Panc1 (cell line): ENCODE results near the gene TMEM187. TPM values are rescaled to one million over a fixed set of nuclear protein-coding genes. Genes with fewer than 3 reads are reported as not detected.

Experiments used
- ATAC-seq: fragments of 200-7000 bp; cut with Tn5 transposase; 2 replicates; pipeline ENCODE4 v1.9.1; 2020; ENCODE audit warnings: mild to moderate bottlenecking, moderate library complexity
- BruUV-seq: library from RNA; stranded (reverse); fragments of 400-500 nt; replicated peaks from 2 replicates; lab custom pipeline; 2021; lab: Mats Ljungman, UMichigan
- CTCF ChIA-PET: fragments of 300-600 bp; sonication (Branson Sonifier 250); formaldehyde crosslinking; loops from one replicate; lab custom pipeline; 2022; ENCODE audit warnings: antibody characterized with exemption; lab: Charles Lee
- POLR2A ChIA-PET: fragments of 300-600 bp; sonication (Branson Sonifier 250); formaldehyde crosslinking; loops from one replicate; lab custom pipeline; 2022; ENCODE audit warnings: antibody characterized with exemption; lab: Charles Lee
- DNase-seq: peaks from one replicate; pipeline ENCODE4 v3.0.0-alpha.2; 2010; ENCODE audit warnings: low read depth, low spot score
- H3K27ac ChIP-seq: 2 replicates; pipeline ENCODE4 v1.5.1; 2011; ENCODE audit warnings: mild to moderate bottlenecking, low read length, inconsistent platforms
- H3K27me3 ChIP-seq: fragments of 200-500 bp; sonication (Bioruptor generic); 2 replicates; pipeline ENCODE4 v1.6.0; 2014; ENCODE audit warnings: low read length, inconsistent platforms; ENCODE audit not compliant: control insufficient read depth, insufficient read depth
- H3K36me3 ChIP-seq: fragments of 200-500 bp; sonication (Bioruptor generic); 2 replicates; pipeline ENCODE4 v1.5.1; 2014; ENCODE audit warnings: inconsistent platforms, mild to moderate bottlenecking, low read length, moderate library complexity; ENCODE audit not compliant: control insufficient read depth, insufficient read depth
- H3K4me1 ChIP-seq: 2 replicates; pipeline ENCODE4 v1.5.1; 2011; ENCODE audit warnings: inconsistent platforms, mild to moderate bottlenecking, low read length, moderate library complexity; ENCODE audit not compliant: control insufficient read depth, insufficient read depth
- H3K4me3 ChIP-seq, 2 experiments: 2 replicates each; pipeline ENCODE4 v1.5.1; 2011 to 2012; ENCODE audit warnings: low read depth in 2 of 2, low read length in 2 of 2, mild to moderate bottlenecking in 2 of 2, inconsistent platforms in 1 of 2, moderate library complexity in 1 of 2
- H3K9me3 ChIP-seq: fragments of 200-500 bp; sonication (Bioruptor generic); 2 replicates; pipeline ENCODE4 v1.5.1; 2014; ENCODE audit warnings: low read depth, mild to moderate bottlenecking, inconsistent platforms, low read length, moderate library complexity; ENCODE audit not compliant: control insufficient read depth, insufficient read depth
- POLR2AphosphoS5 ChIP-seq: IDR thresholded peaks from 2 replicates; pipeline ENCODE4 v1.6.1; 2012; ENCODE audit warnings: mild to moderate bottlenecking, low read depth, low read length, moderate library complexity
- REST ChIP-seq, 2 experiments: IDR thresholded peaks; 2 replicates each; pipeline ENCODE4 v1.6.1; 2011 to 2012; ENCODE audit warnings: low read depth in 2 of 2, control low read depth in 1 of 2, low read length in 1 of 2, mild to moderate bottlenecking in 1 of 2, moderate library complexity in 1 of 2; ENCODE audit not compliant: insufficient read depth in 1 of 2
- SIN3A ChIP-seq: IDR thresholded peaks from 2 replicates; pipeline ENCODE4 v1.6.1; 2012; ENCODE audit warnings: low read depth, mild to moderate bottlenecking, low read length, moderate library complexity, borderline replicate concordance; ENCODE audit not compliant: insufficient read depth
- TCF7L2 ChIP-seq: IDR thresholded peaks from 2 replicates; pipeline ENCODE4 v1.6.1; 2011; ENCODE audit warnings: mild to moderate bottlenecking, low read depth, low read length, inconsistent platforms
- in situ Hi-C: cut with HindIII; loops from 2 replicates; pipeline ENCODE4 v1.10.0; 2016; ENCODE audit warnings: low sequenced_read_pairs, low pct_unique_long_range_greater_than_20kb
- intact Hi-C: fragments of 100-400 bp; cut with micrococcal nuclease; formaldehyde crosslinking; loops from one replicate; pipeline ENCODE4 v1.10.0; 2022; ENCODE audit not compliant: unreplicated experiment
- total RNA-seq: library from RNA; stranded (reverse); gene quantifications from one replicate; pipeline ENCODE4 v1.2.1, GENCODE V29; 2021; ENCODE audit not compliant: unreplicated experiment
- TF ChIP-seq, protein P1 (sequence below): fragments of 450-650 bp; IDR thresholded peaks from 2 replicates; pipeline ENCODE4 v1.5.1; 2017; ENCODE audit warnings: mild to moderate bottlenecking

Gene TMEM187
- total RNA-seq, 1 experiment from 2014 or later = 15.7 TPM

- Histone ChIP-seq H3K4me3 (no peak overlapping the region), H3K9me3 (no peaks in the 10 kb centered on the region), H3K4me1 (peaks cover 12% of the 10 kb centered on the region), H3K27me3 (no peaks in the 10 kb centered on the region), H3K36me3 (no peaks in the 10 kb centered on the region), H3K27ac (no peak overlapping the region)
- intact Hi-C loops = no loop called here
- TF ChIP-seq, protein P1, sequence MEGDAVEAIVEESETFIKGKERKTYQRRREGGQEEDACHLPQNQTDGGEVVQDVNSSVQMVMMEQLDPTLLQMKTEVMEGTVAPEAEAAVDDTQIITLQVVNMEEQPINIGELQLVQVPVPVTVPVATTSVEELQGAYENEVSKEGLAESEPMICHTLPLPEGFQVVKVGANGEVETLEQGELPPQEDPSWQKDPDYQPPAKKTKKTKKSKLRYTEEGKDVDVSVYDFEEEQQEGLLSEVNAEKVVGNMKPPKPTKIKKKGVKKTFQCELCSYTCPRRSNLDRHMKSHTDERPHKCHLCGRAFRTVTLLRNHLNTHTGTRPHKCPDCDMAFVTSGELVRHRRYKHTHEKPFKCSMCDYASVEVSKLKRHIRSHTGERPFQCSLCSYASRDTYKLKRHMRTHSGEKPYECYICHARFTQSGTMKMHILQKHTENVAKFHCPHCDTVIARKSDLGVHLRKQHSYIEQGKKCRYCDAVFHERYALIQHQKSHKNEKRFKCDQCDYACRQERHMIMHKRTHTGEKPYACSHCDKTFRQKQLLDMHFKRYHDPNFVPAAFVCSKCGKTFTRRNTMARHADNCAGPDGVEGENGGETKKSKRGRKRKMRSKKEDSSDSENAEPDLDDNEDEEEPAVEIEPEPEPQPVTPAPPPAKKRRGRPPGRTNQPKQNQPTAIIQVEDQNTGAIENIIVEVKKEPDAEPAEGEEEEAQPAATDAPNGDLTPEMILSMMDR = no peak
- in situ Hi-C loops = no loop called here
- DNase-seq (no peak), ATAC-seq (no peak)
- CTCF ChIA-PET = no interaction called here
- BruUV-seq = no TSS peak
- POLR2A ChIA-PET = interaction anchor here (0.7 kb wide), 1 partner anchor 19 kb away, joined by 12 read pairs; no protein-coding TSS in a partner anchor
Measured at GRCh38 chrX:153938226-153938786, 34.2 kb upstream of the TMEM187 start.

- in situ Hi-C loops = no loop called here
- no peak overlapping the region for H3K4me3 ChIP-seq
- POLR2A ChIA-PET = no interaction called here
- no peaks in the 10 kb centered on the region for H3K36me3 ChIP-seq
- TF ChIP-seq TCF7L2 (no peak), POLR2AphosphoS5 (no peak), REST (IDR thresholded peaks at IDR 0.05; ENCODE audit: insufficient read depth in 1 of 2, low read depth in 2 of 2, low read length in 1 of 2) (no peak), SIN3A (no peak)
- TF ChIP-seq, protein P1 = no peak
- ATAC-seq (no peak), DNase-seq (no peak)
- no peaks in the 10 kb centered on the region for H3K27me3 ChIP-seq
- intact Hi-C loops = no loop called here
- no peak overlapping the region for H3K27ac ChIP-seq
- no peaks in the 10 kb centered on the region for H3K9me3 ChIP-seq
- CTCF ChIA-PET = no interaction called here
- peaks cover 7% of the 10 kb centered on the region for H3K4me1 ChIP-seq
- BruUV-seq = no TSS peak
Measured at GRCh38 chrX:153939573-153939972, 33.0 kb upstream of the TMEM187 start.
